ENCODE measurements around the gene AOAH.

Gene AOAH

GRCh38 chr7:36723951-36724664 is at the start of gene AOAH:
TSS of gene AOAH (minus strand) at chr7:36724494. CDS start at chr7:36724148, 346 bp downstream.
- no peak for DNase-seq (ENCODE audit: low spot score)

DNA sequence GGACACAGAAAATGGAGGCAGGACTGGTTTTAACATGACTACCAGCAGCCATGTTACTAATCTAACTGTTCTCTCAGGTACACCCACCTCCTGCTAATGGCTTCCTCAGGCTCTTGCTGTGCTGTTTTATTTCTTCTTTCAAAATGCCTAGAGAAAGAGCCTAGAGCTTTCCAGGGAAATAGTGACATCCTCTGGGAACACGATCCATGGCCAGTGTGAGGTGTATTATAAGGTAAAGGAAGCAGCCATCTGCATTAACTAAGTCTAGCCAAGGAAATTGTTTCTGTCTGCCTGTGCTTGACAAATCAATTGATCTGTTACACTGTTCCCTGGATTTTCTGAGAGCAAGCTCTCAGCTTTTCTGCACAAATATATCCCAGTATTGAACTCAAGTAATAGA is 42.2 kb upstream of the AOAH start:
- DNase-seq (ENCODE audit: low spot score): no peak

DNA sequence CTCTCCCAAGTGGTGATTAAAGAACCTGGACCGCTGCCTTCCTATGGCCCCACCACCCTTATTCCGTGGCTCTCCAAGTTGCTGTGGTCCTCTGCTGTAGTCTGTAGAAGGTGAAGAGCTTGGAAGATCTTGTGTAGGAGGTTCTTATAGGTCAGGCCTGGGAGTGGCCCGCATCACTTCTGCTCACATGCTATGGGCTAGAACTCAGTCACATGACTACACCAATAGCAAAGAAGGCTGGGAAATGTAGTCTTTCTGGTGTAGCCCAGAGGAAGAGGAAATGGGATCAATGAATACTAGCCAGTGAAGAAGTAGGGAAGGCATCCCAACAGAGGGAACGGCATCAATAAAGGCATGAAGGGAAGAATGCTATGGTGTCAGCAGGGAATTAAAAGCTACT is 41.3 kb upstream of the AOAH start:
- no peak for DNase-seq (ENCODE audit: low spot score)

GRCh38 chr7:36764929-36765328 is 40.6 kb upstream of the AOAH start:
- no peak for DNase-seq (ENCODE audit: low spot score)

DNA sequence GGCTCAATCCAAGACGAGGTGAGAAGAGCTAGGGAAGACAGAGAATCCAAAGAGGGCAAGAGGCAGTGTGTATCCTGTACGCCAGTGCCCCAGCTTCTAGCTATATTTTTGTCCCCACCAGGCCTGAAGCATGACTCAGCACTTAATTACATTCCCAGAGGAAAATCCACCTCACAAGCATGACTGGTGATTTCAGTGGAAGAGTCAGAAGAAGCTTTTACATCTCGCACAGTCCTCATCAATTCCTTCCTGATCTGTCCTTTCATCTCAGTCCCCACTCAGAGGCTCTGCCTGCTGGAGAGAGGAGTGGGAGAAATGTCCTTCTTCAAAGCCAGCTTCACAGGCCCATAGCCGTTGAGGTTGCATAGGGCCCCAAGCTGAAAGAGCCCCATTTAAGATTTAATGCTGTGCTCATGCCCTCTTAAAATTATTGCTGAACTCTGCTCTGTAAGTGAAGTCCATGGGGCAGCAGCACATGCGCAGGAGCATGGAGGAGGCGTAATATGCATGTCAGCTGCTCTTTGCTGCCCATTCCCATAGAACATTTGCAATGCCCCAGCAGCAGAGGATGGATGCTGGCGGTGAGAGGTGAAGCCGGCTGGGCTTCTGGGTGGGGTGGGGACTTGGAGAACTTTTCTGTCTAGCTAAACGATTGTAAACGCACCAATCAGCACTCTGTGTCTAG is 39.0 kb upstream of the AOAH start:
- DNase-seq (ENCODE audit: low spot score): peak; percentile 67

GRCh38 chr7:36762394-36762793 is 38.1 kb upstream of the AOAH start:
- DNase-seq (ENCODE audit: low spot score): no peak

- DNase-seq (ENCODE audit: low spot score): no peak
These were observed 37.5 kb upstream of the AOAH start for GRCh38 chr7:36761835-36762234.

DNA sequence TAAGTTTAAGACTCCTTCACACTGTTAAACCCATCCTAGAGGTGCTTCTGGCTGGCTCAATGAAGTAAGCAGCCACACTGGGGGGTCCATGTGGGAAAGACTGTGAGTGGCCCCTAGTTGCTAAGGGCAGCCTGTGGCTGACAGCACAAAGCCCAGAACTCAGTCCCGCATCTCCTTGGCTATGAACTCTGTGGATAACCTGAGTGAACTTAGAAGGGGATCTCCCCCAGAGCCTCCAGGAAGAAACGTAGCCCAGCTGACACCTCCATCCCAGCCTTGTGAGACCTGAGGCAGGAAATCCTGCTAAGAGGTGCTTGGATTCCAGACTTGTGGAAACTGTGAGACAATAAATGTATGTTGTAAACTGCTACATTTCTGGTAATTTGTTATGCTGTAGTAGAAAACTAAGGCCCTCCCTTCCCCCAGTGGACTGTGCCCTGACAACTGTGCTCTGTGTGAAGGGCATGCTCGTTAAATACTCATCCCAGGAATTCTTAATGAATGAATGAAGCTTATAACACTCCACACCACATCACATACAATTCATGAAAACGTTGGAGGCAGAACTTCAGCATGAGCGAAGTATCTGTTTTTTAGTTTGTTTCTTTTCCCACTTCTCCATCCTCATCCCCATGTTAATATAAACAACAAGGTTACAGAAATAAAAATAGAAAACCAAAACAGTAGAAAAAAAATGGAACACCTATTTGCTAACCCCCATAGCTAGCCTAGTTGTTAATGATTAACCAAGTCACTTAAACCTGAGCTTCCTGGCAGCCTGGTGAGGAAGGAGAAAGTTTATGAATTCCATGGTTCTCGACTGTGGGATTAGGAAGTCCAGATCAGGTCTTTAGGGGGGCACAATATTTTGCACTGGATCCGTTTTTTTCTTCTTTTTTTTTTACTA is 36.8 kb upstream of the AOAH start:
- peak; percentile 30 for DNase-seq (ENCODE audit: low spot score)

DNA sequence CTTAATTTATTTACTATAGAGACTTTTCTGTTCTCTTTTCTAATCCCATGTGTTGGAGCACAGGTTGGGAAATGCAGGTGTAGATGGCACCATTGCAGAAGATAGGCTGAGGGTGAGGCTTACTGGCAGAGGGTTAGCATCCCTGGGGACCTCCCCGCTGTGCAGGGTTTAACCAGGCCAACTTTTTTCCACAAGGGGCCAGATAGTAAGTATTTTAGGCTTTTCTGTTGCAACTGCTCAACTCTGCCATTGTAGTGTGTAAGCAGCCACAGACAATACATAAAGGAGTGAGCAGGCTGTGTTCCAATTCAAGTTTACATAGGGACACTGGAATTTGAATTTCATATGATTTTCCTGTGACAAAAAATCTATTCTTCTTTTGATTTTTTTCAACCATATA is 34.6 kb upstream of the AOAH start:
- no peak for DNase-seq (ENCODE audit: low spot score)

GRCh38 chr7:36755484-36755883 is 31.2 kb upstream of the AOAH start:
- no peak for DNase-seq (ENCODE audit: low spot score)

DNA sequence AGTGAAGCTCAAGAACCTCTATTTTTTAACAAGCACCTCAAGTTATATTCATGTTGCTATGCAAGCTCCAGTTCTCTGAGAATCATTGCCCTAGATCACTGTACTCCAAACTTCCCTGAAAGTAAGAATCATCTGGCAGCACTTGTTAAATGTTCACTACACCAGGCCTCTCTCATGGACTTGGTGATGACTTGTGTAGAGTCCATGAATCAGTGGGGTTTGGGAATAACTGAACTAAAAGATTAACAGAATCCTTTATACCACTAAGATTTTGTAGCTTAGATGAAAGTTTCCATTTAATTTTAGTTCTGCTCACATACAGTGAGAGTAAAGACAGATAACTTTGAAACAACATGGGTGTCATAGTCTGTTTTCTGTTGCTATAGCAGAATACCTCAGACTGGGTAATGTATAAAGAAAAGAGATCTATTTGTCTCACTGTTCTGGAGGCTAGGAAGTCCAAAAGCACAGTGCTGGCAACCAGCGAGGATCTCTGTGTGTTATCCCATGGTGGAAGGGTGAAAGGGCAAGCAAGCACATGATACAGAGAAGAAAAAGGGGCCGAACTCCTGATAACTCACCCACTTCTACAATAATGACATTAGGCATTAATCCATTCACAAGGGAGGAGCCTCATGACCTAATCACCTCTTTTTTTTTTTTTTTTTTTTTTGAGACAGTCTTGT is 27.9 kb upstream of the AOAH start:
- DNase-seq (ENCODE audit: low spot score): peak; percentile 23

- no peak for DNase-seq (ENCODE audit: low spot score)
These were observed 26.2 kb upstream of the AOAH start for GRCh38 chr7:36750451-36750850.

- peak; percentile 89 for DNase-seq (ENCODE audit: low spot score)
These were observed 25.1 kb upstream of the AOAH start for GRCh38 chr7:36749282-36749960.

- DNase-seq (ENCODE audit: low spot score): no peak
These were observed 23.8 kb upstream of the AOAH start for GRCh38 chr7:36748017-36748487.

DNA sequence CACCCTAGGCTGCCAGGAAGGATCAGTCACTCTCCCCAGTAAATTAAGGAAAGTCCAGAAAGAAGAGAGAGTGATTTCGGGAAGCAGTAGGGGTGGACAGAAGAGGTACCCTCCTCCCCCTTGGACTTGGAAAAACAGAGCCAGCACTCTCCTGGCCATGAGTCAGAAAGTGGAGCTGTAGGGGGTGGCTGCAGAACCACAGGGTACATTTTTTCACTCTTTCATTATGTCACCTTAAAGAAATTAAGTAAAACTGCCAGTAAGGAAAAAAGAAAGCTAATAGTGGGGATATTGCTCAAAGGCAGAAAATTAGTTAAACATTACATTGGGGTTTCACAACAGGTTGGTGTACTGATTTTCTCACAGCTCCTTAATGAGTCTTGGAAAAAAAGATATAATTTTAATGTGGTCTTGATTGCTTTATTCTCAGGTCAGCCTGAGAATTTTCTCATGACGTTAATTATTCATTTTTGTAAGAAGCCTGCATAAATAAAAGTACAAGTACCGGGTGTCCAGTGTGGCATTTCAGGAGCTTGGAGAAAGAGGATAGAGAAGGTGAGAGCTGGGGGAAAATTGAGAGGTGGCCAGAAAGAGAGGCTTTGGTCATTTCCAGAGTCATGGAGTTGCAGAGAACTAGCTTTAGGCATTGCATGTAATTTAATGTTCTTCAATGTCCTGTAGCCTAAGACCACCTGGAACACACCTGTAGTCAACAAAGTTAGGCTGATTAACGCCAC is 23.2 kb upstream of the AOAH start:
- peak; percentile 95 for DNase-seq (ENCODE audit: low spot score)

GRCh38 chr7:36746347-36746746 is 22.1 kb upstream of the AOAH start:
- peak; percentile 93 for DNase-seq (ENCODE audit: low spot score)

DNA sequence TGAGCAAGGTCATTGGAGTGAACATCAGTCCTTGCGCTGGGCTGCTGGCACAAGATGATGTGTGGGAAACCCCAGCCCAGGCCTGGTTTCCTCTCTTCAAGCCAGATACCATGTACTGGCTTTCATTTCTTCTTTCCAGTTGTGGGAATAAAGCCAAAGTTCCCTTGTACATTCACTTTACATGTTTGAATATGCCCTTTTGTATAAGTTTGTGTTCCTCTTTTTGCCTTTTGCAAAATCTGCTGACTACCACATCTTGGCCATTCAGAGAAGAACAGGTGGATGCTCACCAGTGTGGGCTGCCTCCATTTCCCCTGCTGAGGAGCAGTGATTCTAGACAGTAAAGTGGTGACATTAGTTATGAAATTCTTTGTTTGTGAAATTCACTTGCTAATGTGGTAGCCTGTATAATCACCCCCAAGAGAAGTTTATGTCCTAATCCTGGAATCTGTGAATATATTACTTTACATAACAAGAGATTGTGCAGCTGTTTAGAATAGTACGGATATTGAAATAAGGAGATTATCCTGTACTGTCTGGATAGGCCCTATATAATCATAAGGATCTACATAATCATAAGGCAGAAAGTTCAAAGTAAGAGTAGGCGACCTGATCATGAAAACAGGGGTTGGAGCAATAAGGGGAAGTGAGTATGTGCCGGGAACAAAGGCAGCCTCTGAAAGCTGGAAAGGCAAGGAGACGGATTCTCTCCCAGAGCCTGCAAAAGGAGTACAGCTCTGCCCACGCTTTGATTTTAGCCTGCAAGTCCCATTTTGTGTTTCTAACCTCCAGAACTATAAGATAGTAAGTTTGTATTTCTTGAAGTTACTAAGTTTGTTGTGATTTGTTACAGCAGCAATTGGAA is 18.8 kb upstream of the AOAH start:
- no peak for DNase-seq (ENCODE audit: low spot score)

GRCh38 chr7:36741866-36742265 is 17.6 kb upstream of the AOAH start:
- no peak for DNase-seq (ENCODE audit: low spot score)

- no peak for DNase-seq (ENCODE audit: low spot score)
These were observed 15.1 kb upstream of the AOAH start for GRCh38 chr7:36739351-36739750.

DNA sequence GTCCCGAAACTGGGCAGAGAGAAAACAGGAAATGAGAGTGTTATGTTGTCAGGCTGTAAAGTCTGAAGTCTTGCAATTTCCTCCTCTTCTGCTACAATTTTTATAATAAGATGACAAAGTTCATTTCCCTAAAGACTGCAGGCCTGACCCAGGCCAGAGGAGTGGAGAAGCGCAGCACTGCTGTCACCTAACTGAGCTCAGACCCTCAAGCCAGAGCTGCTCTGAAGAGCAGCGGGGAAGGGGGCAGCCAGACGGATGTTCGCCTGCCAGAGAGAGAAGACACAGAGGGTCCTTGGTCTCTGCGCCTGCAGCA is 12.6 kb upstream of the AOAH start:
- DNase-seq (ENCODE audit: low spot score): no peak
